Fibroblast of skin of scalp (primary cell): Measurements from ENCODE around the gene AP1G1. TPM values are rescaled to one million over a fixed set of nuclear protein-coding genes. Genes with fewer than 3 reads are reported as not detected.
"Not testable (repeated sequence)": the region's sequence is repeated elsewhere in the genome, so short reads cannot be mapped to it uniquely, and the experiment has no call there.

Source experiments
- DNase-seq: peaks from one replicate; pipeline ENCODE4 v3.0.0-alpha.2; 2013
- polyA plus RNA-seq, 2 experiments: library from polyadenylated mRNA; unstranded; fragments of 120-200 nt; gene quantifications; one replicate each; pipeline ENCODE4 v1.2.1, GENCODE V29; 2013; ENCODE audit not compliant: insufficient read length in 2 of 2

AP1G1 gene
- polyA plus RNA-seq (2013, experiment 1 of 2; ENCODE audit: insufficient read length) = 47.0 TPM
- 51.0 TPM for polyA plus RNA-seq (2013, experiment 2 of 2; ENCODE audit: insufficient read length)

DNA sequence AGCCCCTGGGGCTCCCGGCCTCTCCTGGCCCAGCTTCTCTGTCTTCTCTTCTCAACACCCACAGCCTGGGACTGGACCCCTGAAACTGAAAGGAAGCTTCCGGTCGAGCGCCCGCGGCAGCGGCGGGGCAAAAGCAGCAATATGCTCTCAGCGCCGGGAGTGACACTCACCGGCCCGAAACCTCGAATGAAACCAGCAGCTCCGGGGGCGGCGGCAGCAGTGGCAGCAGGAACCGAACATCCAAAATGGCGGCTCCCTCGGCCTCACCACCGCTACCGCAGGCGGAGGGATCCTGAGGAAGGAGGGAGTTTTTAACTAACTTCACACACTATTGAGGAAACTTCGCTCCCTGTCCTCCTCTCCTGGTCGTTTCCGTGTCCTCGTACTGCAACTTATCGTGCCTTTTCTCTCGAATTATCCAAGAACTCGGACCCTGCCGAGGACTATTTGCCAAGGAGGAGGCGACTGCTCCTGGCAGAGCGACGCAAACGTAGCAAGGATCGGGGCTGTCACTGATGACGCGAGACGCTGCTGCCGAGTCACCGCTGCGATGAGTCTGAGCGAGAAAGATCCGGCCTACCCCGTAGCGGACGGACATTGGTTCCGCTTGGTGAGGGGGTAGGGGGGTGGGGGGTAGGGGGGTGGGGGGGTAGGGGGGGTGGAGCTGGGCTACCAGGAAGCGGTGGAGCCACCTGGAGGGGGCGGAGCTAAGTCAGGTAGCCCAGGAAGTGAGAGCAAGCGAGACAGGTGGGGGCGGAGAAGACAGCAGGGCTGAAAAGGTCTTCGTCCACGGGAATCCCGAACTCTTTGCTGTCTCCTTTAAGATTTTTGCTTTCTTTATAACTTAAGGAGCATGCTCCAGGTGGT, at the start of gene AP1G1:
Gene AP1G1 (minus strand): TSS at position 242 of the 867 bp plus-strand sequence. CDS start 19,355 bp downstream, outside the sequence.
- DNase-seq = peak; percentile 99

GRCh38 chr16:71855937-71856662, 47.5 kb upstream of the AP1G1 start:
- no peak for DNase-seq

- DNase-seq = no peak
Measured at GRCh38 chr16:71854369-71854948, 45.8 kb upstream of the AP1G1 start.

DNA sequence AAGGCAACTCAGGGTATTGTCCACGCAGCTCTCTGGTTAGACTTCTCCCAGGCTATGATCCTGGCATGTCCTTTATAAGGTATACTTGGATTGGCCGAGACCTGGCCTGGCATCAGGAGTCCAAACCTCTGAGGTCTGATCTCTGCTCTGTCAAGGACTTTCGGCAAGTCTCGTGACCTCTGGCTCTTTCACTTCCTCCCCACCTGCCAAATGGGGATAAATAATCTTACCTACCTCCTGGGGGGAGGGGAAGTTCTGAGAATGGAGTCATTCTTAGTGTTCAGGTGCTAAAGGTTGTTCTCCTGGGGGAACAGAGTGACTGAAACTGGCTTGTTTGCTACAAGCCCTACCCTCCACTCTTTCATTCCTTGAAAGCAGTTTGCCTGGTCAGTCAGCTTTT, 44.8 kb upstream of the AP1G1 start:
- no peak for DNase-seq

DNA sequence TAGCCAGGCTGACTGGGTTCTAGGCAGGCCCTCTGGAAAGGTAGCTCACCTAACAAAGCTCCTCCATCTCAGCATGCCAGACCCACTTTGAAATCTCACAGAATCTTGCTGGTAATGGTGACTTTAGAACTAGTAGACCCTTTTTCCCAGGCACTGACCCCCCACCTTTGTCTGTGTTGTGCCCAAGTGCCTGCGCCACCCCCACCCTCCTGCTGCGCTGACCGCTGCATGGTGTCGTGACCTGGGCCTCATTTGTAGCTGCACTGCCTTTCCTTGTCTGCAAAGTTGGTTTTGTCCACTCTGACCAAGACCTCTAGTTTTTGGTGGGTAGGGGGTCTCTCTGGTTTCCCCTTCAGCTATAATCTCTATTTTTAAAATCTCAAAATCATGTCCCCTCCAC, 43.9 kb upstream of the AP1G1 start:
- no peak for DNase-seq

- DNase-seq = no peak
Measured at GRCh38 chr16:71852158-71852557, 43.5 kb upstream of the AP1G1 start.

DNA sequence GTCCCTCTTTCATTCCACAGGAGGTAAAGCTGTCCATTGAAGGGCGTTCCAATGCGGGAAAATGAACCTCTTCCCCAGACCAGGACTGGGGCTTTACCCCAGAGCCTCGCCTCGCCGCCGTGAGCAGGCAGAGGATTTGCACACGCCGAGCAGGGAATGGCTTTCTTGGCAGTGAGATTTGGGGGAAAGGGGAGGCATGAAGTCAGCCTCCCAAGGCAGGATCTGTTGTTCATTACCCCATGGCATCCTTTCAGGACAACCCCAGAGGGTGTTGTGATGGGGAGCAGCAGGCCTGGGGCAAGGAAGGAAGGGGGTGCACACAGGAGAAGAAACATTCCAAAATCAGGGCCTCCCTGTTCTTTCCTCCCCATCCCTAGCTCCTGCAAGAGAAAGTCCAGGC, 43.1 kb upstream of the AP1G1 start:
- DNase-seq = no peak

- DNase-seq = no peak
Measured at GRCh38 chr16:71848622-71849021, 40.0 kb upstream of the AP1G1 start.

- DNase-seq = no peak
Measured at GRCh38 chr16:71847096-71847495, 38.5 kb upstream of the AP1G1 start.

GRCh38 chr16:71846431-71846830, 37.8 kb upstream of the AP1G1 start:
- no peak for DNase-seq

DNA sequence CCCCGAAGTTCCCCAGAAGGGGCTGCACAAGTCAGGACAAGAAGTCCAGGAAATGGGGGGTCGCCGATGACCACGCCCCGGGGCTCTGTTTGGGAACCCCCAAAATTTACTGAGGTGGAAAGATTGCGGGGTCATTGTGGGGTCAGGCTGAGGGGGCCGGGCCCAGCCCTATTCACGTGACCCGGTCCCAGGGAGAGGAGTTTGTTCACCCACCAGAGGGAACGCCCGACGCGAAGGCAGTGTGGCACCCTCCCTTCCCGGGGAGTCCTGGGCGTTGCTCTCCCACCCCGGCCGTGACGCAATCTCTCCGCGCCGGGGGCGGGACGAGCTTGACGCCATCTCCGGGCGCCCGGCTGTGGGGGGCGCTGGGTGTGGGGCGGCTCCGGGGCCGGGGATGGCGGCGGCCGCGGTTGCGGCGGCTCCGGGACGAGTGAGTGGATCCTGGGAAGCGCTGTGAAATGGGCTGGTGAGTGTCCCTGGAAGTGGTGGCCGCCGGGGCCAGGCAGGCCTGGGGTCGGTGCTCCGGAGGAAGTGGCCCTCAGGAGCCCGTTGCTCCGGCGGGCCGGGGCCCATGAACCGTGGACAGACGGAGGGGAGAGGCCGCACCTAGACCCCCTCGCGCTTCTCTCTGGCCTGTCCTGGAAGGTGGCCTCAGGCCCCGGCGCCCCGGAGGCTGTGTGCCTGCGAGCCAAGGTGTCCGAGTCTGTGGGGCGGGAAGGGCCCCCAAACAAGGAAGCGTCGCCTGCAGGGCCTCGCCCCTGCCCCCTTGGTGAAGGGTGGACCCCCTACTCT, 37.2 kb upstream of the AP1G1 start, which contains the start of gene ATXN1L:
Gene ATXN1L (plus strand): TSS at position 338 of the 792 bp plus-strand sequence. CDS start 3,765 bp downstream, outside the sequence.
- DNase-seq = peak; percentile 96

DNA sequence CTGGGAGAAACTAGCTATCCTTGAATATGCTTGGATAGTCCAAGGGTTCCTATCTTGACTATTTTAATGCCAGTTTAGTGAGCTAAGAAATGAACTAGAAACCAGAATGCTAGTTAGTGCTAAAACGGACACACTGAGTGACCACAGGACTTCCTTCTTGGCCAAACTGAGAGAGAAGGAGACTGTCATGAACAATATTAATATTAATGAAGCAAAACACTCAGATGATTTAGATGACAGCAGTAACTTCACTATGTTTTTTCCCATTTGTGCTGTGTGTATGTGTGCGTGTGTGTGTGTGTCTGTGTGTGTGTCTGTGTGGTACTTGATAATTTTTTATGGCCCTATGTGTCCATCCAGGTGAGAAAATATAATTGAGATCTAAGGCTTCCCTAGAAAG, 34.9 kb upstream of the AP1G1 start:
- no peak for DNase-seq

DNA sequence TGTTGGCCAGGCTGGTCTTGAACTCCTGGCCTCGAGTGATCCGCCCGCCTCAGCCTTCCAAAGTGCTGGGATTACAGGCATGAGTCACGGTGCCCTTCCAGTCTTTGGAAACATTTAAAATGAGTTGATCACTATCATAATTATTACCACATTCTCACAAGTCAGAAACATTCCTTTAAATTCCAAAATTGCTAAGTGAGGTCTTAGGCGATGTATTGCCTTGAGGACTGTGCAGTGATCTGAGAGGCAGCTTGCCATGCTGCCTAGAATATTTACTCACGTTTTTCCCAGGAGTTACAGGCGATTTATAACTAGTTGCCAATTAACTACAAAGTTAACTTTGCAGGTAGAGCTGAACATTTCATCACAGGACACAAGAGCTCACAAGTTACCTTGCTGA, 31.4 kb upstream of the AP1G1 start:
- DNase-seq = peak; percentile 54

- DNase-seq = no peak
Measured at GRCh38 chr16:71837150-71837549, 28.5 kb upstream of the AP1G1 start.

DNA sequence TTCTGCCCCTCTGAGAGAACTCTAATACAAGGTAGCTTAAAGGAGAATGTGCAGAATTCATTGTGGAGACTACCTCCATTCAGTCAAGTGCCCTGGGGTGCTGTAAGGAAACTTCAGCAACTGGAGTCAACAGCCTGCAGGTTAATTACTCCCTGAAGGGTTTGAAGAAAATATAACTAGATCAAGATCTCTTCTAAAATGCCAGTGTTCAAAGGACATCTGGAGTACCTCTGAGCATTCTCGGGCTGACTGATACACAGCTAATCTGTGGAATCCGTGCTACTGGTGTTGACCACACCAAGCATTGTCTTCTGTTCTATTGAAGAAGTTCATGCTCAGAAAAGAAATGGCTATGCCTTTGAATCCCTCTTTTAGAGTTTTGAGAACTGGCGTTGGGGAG, 25.7 kb upstream of the AP1G1 start:
- no peak for DNase-seq

- DNase-seq = not testable (repeated sequence)
Measured at GRCh38 chr16:71832112-71832511, 23.5 kb upstream of the AP1G1 start.

DNA sequence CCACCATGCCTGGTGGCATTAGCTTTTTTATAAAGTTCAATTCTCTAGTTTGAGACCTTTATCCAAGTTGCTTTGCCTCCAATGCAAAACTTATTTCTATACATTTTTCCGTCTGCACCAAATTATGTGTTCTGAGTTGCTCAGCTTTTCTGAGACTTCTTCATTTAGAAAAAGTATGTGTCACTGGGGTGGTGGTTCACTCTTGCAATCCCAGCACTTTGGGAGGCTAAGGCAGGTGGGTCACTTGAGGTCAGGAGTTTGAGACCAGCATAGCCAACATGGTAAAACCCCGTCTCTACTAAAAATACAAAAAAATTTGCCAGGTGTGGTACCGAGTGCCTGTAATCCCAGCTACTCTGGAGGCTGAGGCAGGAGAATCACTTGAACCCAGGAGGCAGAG, 23.1 kb upstream of the AP1G1 start:
- DNase-seq = not testable (repeated sequence)

DNA sequence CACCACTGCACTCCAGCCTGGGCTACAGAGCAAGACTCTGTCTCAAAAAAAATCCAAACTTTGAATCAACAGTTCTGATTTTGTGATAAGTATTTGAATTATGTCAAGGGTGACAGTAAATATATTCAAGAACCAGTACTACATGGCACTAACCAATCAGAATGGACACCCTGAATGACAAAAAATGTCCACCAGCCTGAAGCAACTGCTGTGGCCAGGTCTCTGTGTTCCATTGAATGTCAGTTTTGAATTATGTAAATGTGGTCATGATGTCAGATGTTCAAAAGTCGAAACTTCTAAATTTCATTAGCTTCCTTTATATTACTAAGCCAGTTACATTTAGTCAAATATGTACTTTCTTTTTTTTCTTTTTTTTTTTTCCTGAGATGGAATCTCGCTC, 21.7 kb upstream of the AP1G1 start:
- no peak for DNase-seq

DNA sequence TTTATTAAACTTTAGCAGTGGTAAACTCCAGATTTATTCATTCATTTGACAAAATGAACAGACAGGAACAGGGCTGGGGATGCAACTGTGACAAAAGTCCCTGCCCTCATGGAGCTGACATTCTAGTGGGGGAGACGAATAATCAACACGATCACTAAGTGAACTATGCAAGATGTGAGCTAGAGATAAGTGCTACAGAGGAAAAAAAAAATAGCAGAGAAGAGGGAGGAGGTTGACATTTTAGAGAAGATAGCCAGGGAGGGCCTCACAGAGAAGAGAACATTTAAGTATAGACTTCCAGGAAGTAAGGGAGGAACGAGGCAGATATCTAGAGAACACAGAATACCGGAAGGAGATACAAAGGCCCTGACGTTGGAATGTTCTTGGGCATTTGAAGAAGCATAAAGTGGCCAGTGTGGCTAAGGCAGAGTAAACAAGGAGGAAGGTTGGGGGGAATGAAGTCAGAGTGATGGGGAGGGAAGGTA, 17.9 kb upstream of the AP1G1 start:
- no peak for DNase-seq

DNA sequence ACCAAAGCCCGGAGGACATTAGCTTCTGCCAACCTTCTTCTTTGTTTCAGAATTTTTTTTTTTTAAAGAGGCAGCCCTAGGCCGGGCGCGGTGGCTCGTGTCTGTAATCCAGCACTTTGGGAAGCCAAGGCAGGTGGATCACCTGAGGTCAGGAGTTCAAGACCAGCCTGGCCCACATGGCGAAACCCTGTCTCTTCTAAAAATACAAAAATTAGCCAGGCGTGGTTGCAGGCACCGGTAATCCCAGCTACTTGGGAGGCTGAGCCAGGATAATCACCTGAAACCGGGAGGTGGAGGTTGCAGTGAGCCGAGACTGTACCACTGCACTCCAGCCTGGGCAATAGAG, 8.5 kb upstream of the AP1G1 start:
- not testable (repeated sequence) for DNase-seq

GRCh38 chr16:71811261-71811803, 2.7 kb upstream of the AP1G1 start:
- DNase-seq = no peak

- not testable (repeated sequence) for DNase-seq
Measured at GRCh38 chr16:71810155-71810530, 1.5 kb upstream of the AP1G1 start.
